Stimulated activated CD8-positive, alpha-beta memory T cell treated with anti-CD3 and anti-CD28 coated beads, Interleukin-15, amount 100 ng/mL, for 4 hours (primary cell): ENCODE data around the gene AGPAT3.
A peak's percentile ranks its signal among the peaks of the same experiment; 100 is the strongest.

Experiments used
- DNase-seq, 2 donors: peaks; one replicate each; pipeline ENCODE4 v3.0.0-alpha.2; 2020; ENCODE audit warnings: low read depth in 2 of 2

The AGPAT3 gene

DNA sequence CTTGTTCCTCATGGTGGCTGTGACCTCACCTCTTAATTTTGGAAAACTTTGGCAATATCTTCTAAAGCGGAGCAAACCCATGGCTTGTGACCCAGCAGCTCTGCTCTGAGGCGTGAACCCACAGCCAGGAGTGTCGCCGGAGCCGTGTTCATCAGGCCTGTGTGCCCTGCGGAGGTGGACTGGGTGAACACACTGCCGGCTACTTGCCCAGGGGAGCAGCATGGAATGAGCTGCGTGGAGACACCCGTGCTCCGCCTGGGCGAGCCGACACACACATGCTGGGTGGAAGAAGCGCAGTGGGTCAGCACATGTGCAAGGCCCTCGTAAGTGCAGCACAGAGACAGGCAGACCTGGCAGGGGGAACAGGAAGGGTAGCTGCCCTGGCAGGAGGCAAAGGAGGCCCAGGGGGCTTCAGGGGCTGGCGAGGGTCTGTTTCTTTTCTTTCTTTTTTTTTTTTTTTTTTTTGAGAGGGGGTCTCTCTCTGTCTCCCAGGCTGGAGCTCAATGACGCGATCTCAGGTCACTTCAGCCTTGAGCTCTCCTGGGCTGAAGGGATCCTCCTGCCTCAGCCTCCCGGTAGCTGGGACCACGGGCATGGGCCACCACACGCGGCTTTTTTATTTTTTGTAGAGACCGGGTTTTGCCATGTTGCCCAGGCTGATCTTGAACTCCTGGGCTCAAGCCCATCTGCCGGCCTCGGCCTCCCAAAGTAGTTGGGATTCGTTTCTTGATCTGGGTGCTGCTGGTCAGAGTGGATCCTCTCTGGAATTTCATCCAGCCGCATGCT, 41.8 kb downstream of the AGPAT3 start:
- DNase-seq = no peak

- DNase-seq = no peak
Observed at GRCh38 chr21:43907751-43908150, 42.7 kb downstream of the AGPAT3 start.

GRCh38 chr21:43908167-43908566, 43.1 kb downstream of the AGPAT3 start:
- no peak for DNase-seq

- DNase-seq = no peak
Observed at GRCh38 chr21:43909741-43910400, 44.8 kb downstream of the AGPAT3 start.

DNA sequence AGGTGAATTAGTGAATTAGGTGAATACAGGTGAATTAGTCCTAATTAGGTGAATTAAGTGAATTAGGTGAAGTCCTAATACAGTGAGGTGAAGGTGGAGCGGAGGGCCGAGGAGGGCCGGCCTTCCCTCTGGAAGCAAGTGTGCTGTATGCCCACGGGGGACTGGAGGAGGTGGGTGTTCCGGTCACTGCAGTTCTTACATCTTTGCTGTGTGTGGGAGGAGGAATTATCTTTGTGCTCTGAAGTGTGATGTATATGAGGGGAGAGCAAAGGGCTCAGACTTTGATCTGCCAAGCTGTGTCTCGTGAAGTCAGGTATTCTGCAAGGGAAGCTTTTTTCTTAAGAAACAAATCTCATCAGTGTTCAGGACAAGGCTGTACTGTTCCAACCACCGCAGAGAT, 45.4 kb downstream of the AGPAT3 start:
- no peak for DNase-seq

DNA sequence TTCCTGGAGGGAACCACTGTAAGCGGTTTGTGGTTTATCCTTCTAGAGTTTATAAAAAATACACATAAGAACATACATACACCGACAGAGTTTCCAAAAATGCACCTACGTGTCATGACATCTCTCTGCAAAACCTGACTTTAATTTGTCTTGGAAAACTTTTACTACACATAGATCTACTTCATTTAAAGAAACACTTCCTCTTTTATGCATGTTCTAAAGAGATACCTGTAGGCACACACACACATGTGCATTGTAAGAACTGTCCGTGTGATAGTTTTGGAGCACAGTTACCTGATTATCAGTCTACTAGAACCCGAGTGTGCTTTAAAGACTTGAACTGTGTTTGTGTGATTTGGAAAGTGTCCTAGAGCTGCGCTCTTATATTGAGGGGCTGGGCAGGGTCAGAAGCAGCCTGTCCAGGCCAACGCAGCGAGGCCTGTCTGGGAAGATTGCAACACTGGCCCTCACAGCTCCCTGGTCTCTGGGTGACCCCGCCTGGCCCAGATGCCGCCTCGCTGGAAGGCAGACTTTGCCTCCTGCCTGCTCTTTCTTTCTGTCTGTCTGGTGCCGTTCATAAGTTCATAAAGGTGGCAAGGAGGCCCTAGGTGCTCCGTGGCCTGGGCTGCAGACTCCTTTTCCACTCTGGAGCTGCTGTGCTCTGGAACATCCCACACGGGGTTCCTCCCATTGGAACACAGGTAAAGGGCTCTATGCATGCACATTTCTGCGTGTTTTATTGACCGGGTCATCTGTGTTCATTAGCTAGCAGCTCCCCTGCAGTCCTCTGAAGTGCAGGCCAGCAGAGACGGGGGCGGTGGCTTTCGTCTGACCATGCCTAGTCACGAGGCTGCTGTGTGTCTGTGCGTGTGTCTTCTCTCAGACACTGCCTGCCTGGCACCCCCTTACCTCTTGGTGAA, 46.3 kb downstream of the AGPAT3 start:
- no peak for DNase-seq

DNA sequence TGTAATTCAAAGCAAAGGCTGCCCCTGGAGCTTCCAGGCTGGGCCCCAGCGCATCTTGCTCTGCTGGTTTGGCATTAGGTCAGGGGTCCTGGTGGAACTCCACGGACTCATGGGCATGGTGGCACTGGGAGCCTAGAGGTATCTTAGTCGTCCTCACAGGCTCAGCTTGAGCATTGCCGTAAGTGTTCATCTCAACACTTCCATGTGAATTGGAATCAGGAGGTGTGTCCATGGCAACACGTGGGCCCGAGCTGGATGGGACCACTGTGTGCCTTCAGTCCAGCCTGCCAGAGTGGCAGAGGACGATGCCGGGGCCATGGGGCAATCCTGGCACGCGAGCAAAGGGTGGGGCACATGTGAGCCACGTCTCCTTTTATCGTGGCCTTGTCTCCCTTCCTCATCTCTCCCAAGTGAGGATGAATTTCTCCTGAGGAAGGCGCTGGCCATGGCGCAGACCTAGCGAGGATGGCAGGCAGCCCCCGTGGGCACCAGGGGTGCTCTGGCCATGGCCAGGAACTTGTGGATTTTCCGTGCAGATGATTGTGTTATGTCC, 47.0 kb downstream of the AGPAT3 start:
- no peak for DNase-seq

DNA sequence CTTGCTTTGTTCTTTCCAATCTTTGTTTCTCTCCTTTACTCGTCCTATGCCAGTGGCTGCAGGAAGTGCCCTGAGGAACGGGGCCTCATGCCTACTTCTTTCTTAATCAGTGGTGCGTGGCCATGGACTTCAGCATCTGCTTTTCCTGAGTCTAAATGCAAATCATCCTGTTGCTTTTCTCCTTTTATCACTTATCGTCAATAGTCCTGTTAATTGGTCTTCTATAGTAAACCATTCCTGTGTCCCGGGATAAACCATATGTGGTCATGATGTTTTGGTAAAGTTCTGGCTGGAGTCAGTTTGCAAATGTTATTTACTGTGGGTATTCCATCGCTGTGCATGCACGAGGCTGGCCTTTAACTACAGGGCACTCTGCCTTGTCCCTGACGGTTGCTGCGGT, 47.5 kb downstream of the AGPAT3 start:
- DNase-seq = no peak

DNA sequence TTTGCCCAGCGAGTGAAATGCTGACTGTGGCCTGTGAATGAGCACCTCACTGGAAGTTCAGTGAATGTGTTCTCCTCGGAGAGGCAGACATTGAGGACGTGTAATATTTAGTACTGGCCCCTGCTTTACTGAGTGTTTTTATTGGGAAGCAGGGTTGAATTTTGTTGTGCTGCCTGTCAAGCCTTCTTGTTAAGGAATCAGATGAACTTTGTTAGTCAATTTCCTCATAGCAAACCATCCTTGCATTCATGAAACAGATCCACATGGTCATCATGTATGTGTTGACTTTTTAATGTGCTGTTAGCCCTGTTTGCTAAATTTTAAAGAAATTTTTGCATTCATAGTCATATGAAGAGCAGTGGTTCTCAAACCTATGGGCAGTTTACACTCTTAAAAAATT, 47.9 kb downstream of the AGPAT3 start:
- no peak for DNase-seq

- no peak for DNase-seq
Observed at GRCh38 chr21:43913928-43914327, 48.9 kb downstream of the AGPAT3 start.

DNA sequence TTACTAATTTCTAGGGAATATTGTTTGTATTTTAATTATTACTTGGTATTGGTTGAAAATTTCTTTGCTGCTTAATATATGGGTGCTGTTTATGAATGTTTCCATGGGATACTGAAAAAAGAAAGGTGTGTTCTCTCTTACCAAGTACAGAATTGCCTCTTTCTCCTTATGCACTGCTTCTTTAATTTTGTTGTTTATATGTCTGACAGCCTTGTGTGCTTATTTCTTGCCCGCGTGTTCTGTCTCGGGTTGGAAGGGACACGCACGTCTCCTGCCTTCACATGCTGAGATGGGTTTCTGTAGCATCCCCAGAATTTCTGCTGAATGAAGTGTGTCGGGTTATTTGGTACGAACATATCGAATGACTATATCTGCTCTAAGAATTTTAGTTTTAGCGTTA, 51.1 kb downstream of the AGPAT3 start:
- no peak for DNase-seq

GRCh38 chr21:43916691-43917514, 51.9 kb downstream of the AGPAT3 start:
- peak in 1 of 2 donors; percentile 30 for DNase-seq

GRCh38 chr21:43917515-43918384, 52.7 kb downstream of the AGPAT3 start:
- DNase-seq = peak in 1 of 2 donors; percentile 17

GRCh38 chr21:43918385-43918947, 53.4 kb downstream of the AGPAT3 start:
- DNase-seq = no peak

- no peak for DNase-seq
Observed at GRCh38 chr21:43919283-43919682, 54.3 kb downstream of the AGPAT3 start.

DNA sequence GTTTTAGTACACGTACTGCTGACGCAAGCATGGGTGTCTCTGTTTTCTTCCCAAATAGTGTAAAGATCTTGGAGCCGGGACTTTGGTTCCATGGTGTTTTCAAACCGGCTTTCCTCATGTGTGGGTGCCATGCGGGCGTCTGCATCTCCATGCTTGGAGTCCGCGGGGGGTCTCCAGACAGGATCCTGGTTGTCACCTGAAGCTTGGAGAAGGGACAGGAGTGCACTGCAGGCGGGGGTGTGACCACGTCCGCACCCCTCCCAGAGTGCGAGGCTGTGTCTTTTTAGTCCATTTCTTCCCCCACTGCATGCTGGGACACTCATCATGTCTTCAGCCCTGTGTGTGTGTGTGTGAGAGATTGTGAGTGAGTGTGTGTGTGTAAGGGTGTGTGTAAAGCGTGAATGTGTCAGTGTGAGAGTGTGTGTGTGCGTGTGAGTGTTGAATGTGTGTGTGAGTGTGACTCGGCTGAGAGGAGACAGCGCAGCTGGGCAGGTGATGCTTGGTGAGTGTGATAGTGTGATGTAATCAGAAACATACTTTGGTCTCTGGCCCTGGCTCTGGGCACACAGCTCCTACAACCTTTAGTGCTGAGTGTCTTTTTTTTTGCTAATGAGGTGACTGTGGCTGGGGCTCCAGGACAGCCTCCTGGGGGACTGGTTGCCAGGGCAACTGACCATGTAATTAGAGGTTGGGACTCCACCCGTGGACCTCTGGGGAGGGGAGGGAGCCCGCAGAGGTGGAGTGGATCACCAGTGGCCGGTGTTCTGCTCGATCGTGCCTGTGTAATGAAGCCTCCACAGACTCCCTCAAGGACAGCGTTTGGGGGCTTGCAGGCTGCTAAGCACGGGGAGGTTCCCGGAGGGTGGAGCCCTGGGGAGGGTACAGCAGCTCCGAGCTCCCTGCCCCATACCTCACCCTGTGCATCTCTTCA, 55.1 kb downstream of the AGPAT3 start:
- no peak for DNase-seq

GRCh38 chr21:43921571-43921978, 56.6 kb downstream of the AGPAT3 start:
- no peak for DNase-seq
